Neural cell (in vitro differentiated cells): ENCODE measurements around the gene ATP1B2. TPM values are rescaled to one million over a fixed set of nuclear protein-coding genes. Genes with fewer than 3 reads are reported as not detected.

Source experiments
- H2AFZ ChIP-seq: fragments of 200-600, 300-800 bp; sonication (generic), shearing (Covaris generic); 2 replicates; pipeline ENCODE4 v1.6.0; 2014; ENCODE audit warnings: low read depth, mild to moderate bottlenecking, antibody characterized with exemption, low read length, moderate library complexity
- H3F3A ChIP-seq: fragments of 200-600 bp; shearing (Covaris generic); 2 replicates; pipeline ENCODE4 v1.6.1; 2016; ENCODE audit warnings: mild to moderate bottlenecking, moderate library complexity, mixed read lengths, antibody characterized with exemption, low read length; ENCODE audit not compliant: insufficient read depth, poor library complexity, severe bottlenecking
- H3K27ac ChIP-seq: fragments of 200-600, 300-800 bp; sonication (generic), shearing (Covaris generic); 2 replicates; pipeline ENCODE4 v1.5.1; 2014; ENCODE audit warnings: mild to moderate bottlenecking, low read length, moderate library complexity
- H3K27me3 ChIP-seq: fragments of 300-800, 200-600 bp; sonication (generic), shearing (Covaris generic); 2 replicates; pipeline ENCODE4 v1.6.0; 2014; ENCODE audit warnings: mild to moderate bottlenecking, low read depth, low read length, moderate library complexity; ENCODE audit not compliant: insufficient read depth
- H3K36me3 ChIP-seq: fragments of 300-800, 200-600 bp; sonication (generic), shearing (Covaris generic); 2 replicates; pipeline ENCODE4 v1.5.1; 2014; ENCODE audit warnings: mild to moderate bottlenecking, antibody characterized with exemption, low read length, moderate library complexity; ENCODE audit not compliant: insufficient read depth
- H3K4me2 ChIP-seq: fragments of 300-800, 200-600 bp; sonication (generic), shearing (Covaris generic); 2 replicates; pipeline ENCODE4 v1.6.0; 2014; ENCODE audit warnings: mild to moderate bottlenecking, low read length
- H3K4me3 ChIP-seq: fragments of 300-800, 200-600 bp; sonication (generic), shearing (Covaris generic); 2 replicates; pipeline ENCODE4 v1.5.1; 2014; ENCODE audit warnings: mild to moderate bottlenecking, low read length, moderate library complexity
- H3K79me2 ChIP-seq: fragments of 200-600 bp; shearing (Covaris generic); replicated peaks from 2 replicates; pipeline ENCODE4 v1.6.0; 2014; ENCODE audit warnings: mild to moderate bottlenecking, low read length, moderate library complexity; ENCODE audit not compliant: insufficient read depth
- H3K9ac ChIP-seq: fragments of 300-800, 200-600 bp; sonication (generic), shearing (Covaris generic); 2 replicates; pipeline ENCODE4 v1.6.1; 2016; ENCODE audit warnings: mild to moderate bottlenecking, low read length, mixed read lengths
- H3K9me2 ChIP-seq: fragments of 200-600 bp; shearing (Covaris generic); 2 replicates; pipeline ENCODE4 v1.6.1; 2016; ENCODE audit warnings: mild to moderate bottlenecking, low read length, mixed read lengths; ENCODE audit not compliant: insufficient read depth
- H3K9me3 ChIP-seq: fragments of 200-600, 300-800 bp; sonication (generic), shearing (Covaris generic); 2 replicates; pipeline ENCODE4 v1.6.1; 2016; ENCODE audit warnings: mild to moderate bottlenecking, mixed run types, low read length, moderate library complexity, mixed read lengths
- H4K20me1 ChIP-seq: fragments of 200-600 bp; shearing (Covaris generic); 2 replicates; pipeline ENCODE4 v1.6.1; 2016; ENCODE audit warnings: mild to moderate bottlenecking, mixed run types; ENCODE audit not compliant: insufficient read depth
- EP300 ChIP-seq: fragments of 450-650 bp; conservative IDR thresholded peaks from 2 replicates; pipeline ENCODE4 v1.6.1; 2014; ENCODE audit warnings: antibody characterized with exemption, mild to moderate bottlenecking, moderate library complexity; ENCODE audit not compliant: poor library complexity, severe bottlenecking
- EZH2 ChIP-seq: fragments of 200-600, 300-800 bp; shearing (Covaris generic), sonication (generic); IDR thresholded peaks from 2 replicates; pipeline ENCODE4 v1.6.1; 2014; ENCODE audit warnings: antibody characterized with exemption, low read length, borderline replicate concordance, mild to moderate bottlenecking; ENCODE audit not compliant: insufficient read depth, poor library complexity, severe bottlenecking
- MXI1 ChIP-seq: fragments of 450-650 bp; conservative IDR thresholded peaks from 2 replicates; pipeline ENCODE4 v1.6.1; 2014; ENCODE audit warnings: antibody characterized with exemption, mild to moderate bottlenecking; ENCODE audit not compliant: poor library complexity, severe bottlenecking
- POLR2AphosphoS5 ChIP-seq: IDR thresholded peaks from 2 replicates; pipeline ENCODE4 v1.6.1; 2012
- RAD21 ChIP-seq: fragments of 450-650 bp; conservative IDR thresholded peaks from 2 replicates; pipeline ENCODE4 v1.6.1; 2014; ENCODE audit warnings: antibody characterized with exemption, mild to moderate bottlenecking, moderate library complexity
- SMC3 ChIP-seq: fragments of 450-650 bp; conservative IDR thresholded peaks from 2 replicates; pipeline ENCODE4 v1.6.1; 2014; ENCODE audit warnings: antibody characterized with exemption, mild to moderate bottlenecking, moderate library complexity; ENCODE audit not compliant: poor library complexity
- TAF1 ChIP-seq: IDR thresholded peaks from 2 replicates; pipeline ENCODE4 v1.6.1; 2012; ENCODE audit warnings: low read depth
- polyA plus RNA-seq: library from polyadenylated mRNA; depleted of rRNA; stranded (reverse); fragments of >200 nt; gene quantifications from 2 replicates; pipeline ENCODE4 v1.2.3, GENCODE V29; 2014
- TF ChIP-seq, protein P1 (sequence below): IDR thresholded peaks from 2 replicates; pipeline ENCODE4 v1.6.1; 2012; ENCODE audit warnings: borderline replicate concordance
- TF ChIP-seq, protein P2 (sequence below): fragments of 450-650 bp; IDR thresholded peaks from 2 replicates; pipeline ENCODE4 v1.5.1; 2014; ENCODE audit warnings: antibody characterized with exemption, mild to moderate bottlenecking, moderate library complexity; ENCODE audit not compliant: poor library complexity, severe bottlenecking

ATP1B2 gene
- polyA plus RNA-seq, 1 donor from 2014 or later: 4.2 TPM

DNA sequence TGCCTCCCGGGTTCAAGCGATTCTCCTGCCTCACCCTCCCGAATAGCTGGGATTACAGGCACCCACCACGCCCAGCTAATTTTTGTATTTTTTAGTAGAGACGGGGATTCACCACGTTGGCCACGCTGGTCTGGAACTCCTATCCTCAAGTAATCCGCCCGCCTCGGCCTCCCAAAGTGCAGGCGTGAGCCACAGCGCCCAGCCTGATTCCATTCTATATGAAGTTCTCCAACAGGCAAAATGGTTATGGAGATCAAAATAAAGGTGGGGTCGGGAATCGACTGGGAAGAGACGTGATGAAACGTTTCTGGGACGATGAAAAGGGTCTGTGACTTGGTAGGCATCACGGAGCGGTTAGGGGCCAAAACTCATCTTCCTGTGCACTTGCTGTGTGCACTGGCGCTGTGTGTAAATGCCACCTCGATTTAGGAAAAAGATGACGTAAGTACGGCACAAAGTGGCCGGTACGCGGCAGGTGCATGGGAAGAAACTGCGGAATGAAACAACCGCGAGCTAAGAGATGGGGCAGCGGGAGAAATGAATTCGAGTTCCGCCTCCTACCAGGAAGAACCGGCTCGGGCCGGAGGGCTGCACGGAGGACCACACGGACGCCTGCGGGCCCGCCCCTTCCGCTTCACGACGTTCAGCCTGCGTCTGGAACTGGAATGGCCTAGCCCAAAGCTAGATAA is 35.0 kb downstream of the ATP1B2 start:
- H3F3A ChIP-seq: peaks cover 5% of the 10 kb centered on the region
- H3K27me3 ChIP-seq: no peaks in the 10 kb centered on the region
- TF ChIP-seq, protein P1, sequence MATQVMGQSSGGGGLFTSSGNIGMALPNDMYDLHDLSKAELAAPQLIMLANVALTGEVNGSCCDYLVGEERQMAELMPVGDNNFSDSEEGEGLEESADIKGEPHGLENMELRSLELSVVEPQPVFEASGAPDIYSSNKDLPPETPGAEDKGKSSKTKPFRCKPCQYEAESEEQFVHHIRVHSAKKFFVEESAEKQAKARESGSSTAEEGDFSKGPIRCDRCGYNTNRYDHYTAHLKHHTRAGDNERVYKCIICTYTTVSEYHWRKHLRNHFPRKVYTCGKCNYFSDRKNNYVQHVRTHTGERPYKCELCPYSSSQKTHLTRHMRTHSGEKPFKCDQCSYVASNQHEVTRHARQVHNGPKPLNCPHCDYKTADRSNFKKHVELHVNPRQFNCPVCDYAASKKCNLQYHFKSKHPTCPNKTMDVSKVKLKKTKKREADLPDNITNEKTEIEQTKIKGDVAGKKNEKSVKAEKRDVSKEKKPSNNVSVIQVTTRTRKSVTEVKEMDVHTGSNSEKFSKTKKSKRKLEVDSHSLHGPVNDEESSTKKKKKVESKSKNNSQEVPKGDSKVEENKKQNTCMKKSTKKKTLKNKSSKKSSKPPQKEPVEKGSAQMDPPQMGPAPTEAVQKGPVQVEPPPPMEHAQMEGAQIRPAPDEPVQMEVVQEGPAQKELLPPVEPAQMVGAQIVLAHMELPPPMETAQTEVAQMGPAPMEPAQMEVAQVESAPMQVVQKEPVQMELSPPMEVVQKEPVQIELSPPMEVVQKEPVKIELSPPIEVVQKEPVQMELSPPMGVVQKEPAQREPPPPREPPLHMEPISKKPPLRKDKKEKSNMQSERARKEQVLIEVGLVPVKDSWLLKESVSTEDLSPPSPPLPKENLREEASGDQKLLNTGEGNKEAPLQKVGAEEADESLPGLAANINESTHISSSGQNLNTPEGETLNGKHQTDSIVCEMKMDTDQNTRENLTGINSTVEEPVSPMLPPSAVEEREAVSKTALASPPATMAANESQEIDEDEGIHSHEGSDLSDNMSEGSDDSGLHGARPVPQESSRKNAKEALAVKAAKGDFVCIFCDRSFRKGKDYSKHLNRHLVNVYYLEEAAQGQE: peak; percentile 90
- peak; percentile 79 for TF ChIP-seq MXI1
- TF ChIP-seq POLR2AphosphoS5: peak; percentile 94
- TF ChIP-seq RAD21: no peak
- TF ChIP-seq SMC3: peak; percentile 48
- no peak for TF ChIP-seq EZH2
- peak; percentile 83 for TF ChIP-seq EP300
- TF ChIP-seq, protein P2, sequence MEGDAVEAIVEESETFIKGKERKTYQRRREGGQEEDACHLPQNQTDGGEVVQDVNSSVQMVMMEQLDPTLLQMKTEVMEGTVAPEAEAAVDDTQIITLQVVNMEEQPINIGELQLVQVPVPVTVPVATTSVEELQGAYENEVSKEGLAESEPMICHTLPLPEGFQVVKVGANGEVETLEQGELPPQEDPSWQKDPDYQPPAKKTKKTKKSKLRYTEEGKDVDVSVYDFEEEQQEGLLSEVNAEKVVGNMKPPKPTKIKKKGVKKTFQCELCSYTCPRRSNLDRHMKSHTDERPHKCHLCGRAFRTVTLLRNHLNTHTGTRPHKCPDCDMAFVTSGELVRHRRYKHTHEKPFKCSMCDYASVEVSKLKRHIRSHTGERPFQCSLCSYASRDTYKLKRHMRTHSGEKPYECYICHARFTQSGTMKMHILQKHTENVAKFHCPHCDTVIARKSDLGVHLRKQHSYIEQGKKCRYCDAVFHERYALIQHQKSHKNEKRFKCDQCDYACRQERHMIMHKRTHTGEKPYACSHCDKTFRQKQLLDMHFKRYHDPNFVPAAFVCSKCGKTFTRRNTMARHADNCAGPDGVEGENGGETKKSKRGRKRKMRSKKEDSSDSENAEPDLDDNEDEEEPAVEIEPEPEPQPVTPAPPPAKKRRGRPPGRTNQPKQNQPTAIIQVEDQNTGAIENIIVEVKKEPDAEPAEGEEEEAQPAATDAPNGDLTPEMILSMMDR: peak; percentile 9
- peak; percentile 91 for TF ChIP-seq TAF1
- H2AFZ ChIP-seq: peak overlapping the region; percentile 41
- no peaks in the 10 kb centered on the region for H3K9me2 ChIP-seq
- H3K79me2 ChIP-seq: peaks cover 43% of the 10 kb centered on the region
- H3K27ac ChIP-seq: peak overlapping the region; percentile 100
- H3K9me3 ChIP-seq: no peaks in the 10 kb centered on the region
- no peaks in the 10 kb centered on the region for H4K20me1 ChIP-seq
- peak overlapping the region; percentile 61 for H3K4me2 ChIP-seq
- H3K9ac ChIP-seq: peak overlapping the region; percentile 98
- H3K4me3 ChIP-seq: peak overlapping the region; percentile 96
- H3K36me3 ChIP-seq: no peaks in the 10 kb centered on the region

DNA sequence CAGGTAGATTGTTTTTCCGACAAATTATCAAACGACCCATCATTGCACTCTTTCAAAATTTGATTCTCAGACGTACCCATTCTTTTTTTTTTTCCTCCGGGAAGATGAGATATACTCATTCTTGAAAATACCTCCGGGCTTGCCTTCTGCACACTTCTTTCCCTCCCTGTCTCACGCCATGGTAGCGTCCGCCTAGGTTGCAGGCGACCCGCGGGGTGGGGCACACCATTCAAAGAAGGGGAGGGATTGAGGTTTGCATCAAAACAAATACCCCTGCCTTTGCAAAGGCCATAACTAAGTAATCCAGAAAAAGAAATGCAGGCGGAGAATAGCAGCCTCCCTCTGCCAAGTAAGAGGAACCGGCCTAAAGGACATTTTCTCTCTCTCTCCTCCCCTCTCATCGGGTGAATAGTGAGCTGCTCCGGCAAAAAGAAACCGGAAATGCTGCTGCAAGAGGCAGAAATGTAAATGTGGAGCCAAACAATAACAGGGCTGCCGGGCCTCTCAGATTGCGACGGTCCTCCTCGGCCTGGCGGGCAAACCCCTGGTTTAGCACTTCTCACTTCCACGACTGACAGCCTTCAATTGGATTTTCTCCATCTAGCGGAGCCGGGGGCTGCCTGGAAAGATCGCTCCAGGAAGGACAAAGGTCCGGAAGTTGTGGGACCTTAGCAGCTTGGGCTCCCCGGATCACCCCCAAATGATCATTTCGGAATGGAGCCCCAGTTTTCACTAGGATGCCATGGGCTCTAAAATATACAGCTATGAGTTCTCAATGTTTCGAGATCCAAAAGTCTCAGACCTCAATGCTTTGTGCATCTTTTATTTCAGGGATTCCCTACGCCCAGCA is 35.7 kb downstream of the ATP1B2 start:
- Histone ChIP-seq H3F3A (peaks cover 5% of the 10 kb centered on the region), H3K36me3 (no peaks in the 10 kb centered on the region), H3K79me2 (peaks cover 43% of the 10 kb centered on the region), H3K9me2 (no peaks in the 10 kb centered on the region), H3K27me3 (no peaks in the 10 kb centered on the region), H2AFZ (peak overlapping the region; percentile 41), H3K9ac (peak overlapping the region; percentile 98), H3K9me3 (no peaks in the 10 kb centered on the region), H3K4me3 (peak overlapping the region; percentile 96), H3K4me2 (peak overlapping the region; percentile 79), H4K20me1 (no peaks in the 10 kb centered on the region), H3K27ac (peak overlapping the region; percentile 100)
- TF ChIP-seq EZH2 (no peak), POLR2AphosphoS5 (peak; percentile 99), TAF1 (peak; percentile 81), MXI1 (no peak), RAD21 (peak; percentile 19), EP300 (peak; percentile 23), SMC3 (no peak)
- TF ChIP-seq, protein P1: peak; percentile 93
- TF ChIP-seq, protein P2: no peak
